WTC11 (cell line): ENCODE measurements around the gene WAC. TPM values are rescaled to one million over a fixed set of nuclear protein-coding genes. Genes with fewer than 3 reads are reported as not detected.

ENCODE experiments used
- ATAC-seq: fragments of 200-7000 bp; cut with Tn5 transposase; 2 replicates; pipeline ENCODE4 v1.10.0; 2021; ENCODE audit warnings: mild to moderate bottlenecking, moderate library complexity
- CTCF ChIA-PET: fragments of 300-600 bp; sonication (Branson Sonifier 250); formaldehyde crosslinking; loops from one replicate; lab custom pipeline; 2021; ENCODE audit warnings: antibody characterized with exemption; lab: Charles Lee
- POLR2A ChIA-PET: fragments of 350-600 bp; sonication (Branson Sonifier 250); formaldehyde crosslinking; loops from one replicate; lab custom pipeline; 2021; ENCODE audit warnings: antibody characterized with exemption; lab: Charles Lee
- DNase-seq: peaks from one replicate; pipeline ENCODE4 v3.0.0; 2021; ENCODE audit warnings: low spot score
- H3K27ac Mint-ChIP-seq: 2 replicates; pipeline ENCODE4 v1.8.0; 2021; ENCODE audit warnings: mixed read lengths
- H3K27me3 Mint-ChIP-seq: 2 replicates; pipeline ENCODE4 v1.8.0; 2021; ENCODE audit warnings: low read depth, mild to moderate bottlenecking, moderate library complexity, mixed read lengths
- H3K36me3 Mint-ChIP-seq: 2 replicates; pipeline ENCODE4 v1.8.0; 2021; ENCODE audit warnings: mixed read lengths
- H3K4me1 Mint-ChIP-seq: 2 replicates; pipeline ENCODE4 v1.8.0; 2022; ENCODE audit warnings: mixed read lengths
- H3K4me3 Mint-ChIP-seq: 2 replicates; pipeline ENCODE4 v1.8.0; 2021; ENCODE audit warnings: mild to moderate bottlenecking, moderate library complexity, mixed read lengths
- H3K9me3 Mint-ChIP-seq: 2 replicates; pipeline ENCODE4 v1.8.0; 2021; ENCODE audit warnings: mixed read lengths
- AR ChIP-seq: fragments of 250-450 bp; sonication (Bioruptor Pico); IDR thresholded peaks from 2 replicates; pipeline ENCODE4 v1.9.0; 2021; ENCODE audit warnings: mild to moderate bottlenecking
- CTCF ChIP-seq: fragments of 200-600 bp; IDR thresholded peaks from 2 replicates; pipeline ENCODE4 v1.8.0; 2022; ENCODE audit warnings: antibody characterized with exemption
- FOXP4 ChIP-seq: sonication (generic); formaldehyde crosslinking; IDR thresholded peaks from 2 replicates; pipeline ENCODE4 v1.8.0; 2022; ENCODE audit warnings: mild to moderate bottlenecking, missing genetic modification reagents
- MLX ChIP-seq: sonication (generic); formaldehyde crosslinking; IDR thresholded peaks from 2 replicates; pipeline ENCODE4 v1.8.1; 2023; ENCODE audit warnings: mild to moderate bottlenecking, missing genetic modification reagents, moderate library complexity
- NR2C2 ChIP-seq: sonication (generic); formaldehyde crosslinking; IDR thresholded peaks from 2 replicates; pipeline ENCODE4 v1.8.0; 2022; ENCODE audit warnings: mild to moderate bottlenecking, missing genetic modification reagents
- PRDM15 ChIP-seq: sonication (generic); formaldehyde crosslinking; IDR thresholded peaks from 2 replicates; pipeline ENCODE4 v1.8.0; 2022; ENCODE audit warnings: missing genetic modification reagents
- RORB ChIP-seq: fragments of 250-450 bp; sonication (Bioruptor Pico); IDR thresholded peaks from 2 replicates; pipeline ENCODE4 v1.9.0; 2021; ENCODE audit warnings: mild to moderate bottlenecking
- TCF7 ChIP-seq: sonication (generic); formaldehyde crosslinking; IDR thresholded peaks from 2 replicates; pipeline ENCODE4 v1.8.0; 2022; ENCODE audit warnings: mild to moderate bottlenecking, low read depth, missing genetic modification reagents, moderate library complexity
- TEAD4 ChIP-seq: sonication (generic); formaldehyde crosslinking; IDR thresholded peaks from 2 replicates; pipeline ENCODE4 v1.8.0; 2022; ENCODE audit warnings: mild to moderate bottlenecking, missing genetic modification reagents
- ZNF138 ChIP-seq: sonication (generic); formaldehyde crosslinking; conservative IDR thresholded peaks from 2 replicates; pipeline ENCODE4 v1.8.1; 2022; ENCODE audit warnings: mild to moderate bottlenecking, moderate library complexity, missing genetic modification reagents
- ZNF281 ChIP-seq: sonication (generic); formaldehyde crosslinking; IDR thresholded peaks from 2 replicates; pipeline ENCODE4 v1.8.0; 2023; ENCODE audit warnings: mild to moderate bottlenecking, missing genetic modification reagents
- ZNF396 ChIP-seq: fragments of 250-450 bp; sonication (Bioruptor Pico); IDR thresholded peaks from 2 replicates; pipeline ENCODE4 v1.8.0; 2021; ENCODE audit warnings: mild to moderate bottlenecking, moderate library complexity, borderline replicate concordance
- ZNF423 ChIP-seq: fragments of 250-450 bp; sonication (Bioruptor Pico); IDR thresholded peaks from 2 replicates; pipeline ENCODE4 v2.1.2; 2022; ENCODE audit warnings: mild to moderate bottlenecking, moderate library complexity
- total RNA-seq: library from RNA; stranded (reverse); gene quantifications from 3 replicates; pipeline ENCODE4 v1.2.3, GENCODE V29; 2021

Gene WAC
- total RNA-seq, 1 experiment from 2014 or later, result 108 TPM

- CTCF ChIA-PET, result interaction anchor here (0.6 kb wide), 1 partner anchor 49 kb away, joined by 3 read pairs; no protein-coding TSS in a partner anchor
- no peak for TF ChIP-seq PRDM15 (CRISPR knock-in tag)
- no peak for TF ChIP-seq RORB (CRISPR knock-in tag)
- no peak for TF ChIP-seq ZNF423 (CRISPR knock-in tag)
- no peak for TF ChIP-seq ZNF396 (CRISPR knock-in tag)
- no peak for TF ChIP-seq NR2C2 (CRISPR knock-in tag)
- TF ChIP-seq TCF7, result no peak
- Mint-ChIP-seq H3K27ac (peak overlapping the region; percentile 55; the same call in 1 of the 2 replicates), H3K4me3 (no peak overlapping the region), H3K4me1 (peaks cover 60% of the 10 kb centered on the region), H3K27me3 (no peaks in the 10 kb centered on the region), H3K36me3 (peaks cover 25% of the 10 kb centered on the region), H3K9me3 (no peaks in the 10 kb centered on the region)
- POLR2A ChIA-PET, result interaction anchor here (0.6 kb wide), 1 partner anchor 15 kb away, joined by 3 read pairs; no protein-coding TSS in a partner anchor
- ATAC-seq (no peak), DNase-seq (no peak)
These were observed 47.9 kb downstream of the WAC start for GRCh38 chr10:28580825-28581224.

GRCh38 chr10:28581916-28582315 lies 49.0 kb downstream of the WAC start:
- CTCF ChIA-PET, result no interaction called here
- POLR2A ChIA-PET, result interaction anchor here (0.6 kb wide), 1 partner anchor 8 kb away, joined by 5 read pairs; no protein-coding TSS in a partner anchor
- H3K4me3 Mint-ChIP-seq, result no peak overlapping the region
- peaks cover 66% of the 10 kb centered on the region for H3K4me1 Mint-ChIP-seq
- no peaks in the 10 kb centered on the region for H3K9me3 Mint-ChIP-seq
- peaks cover 27% of the 10 kb centered on the region for H3K36me3 Mint-ChIP-seq
- H3K27ac Mint-ChIP-seq, result peak overlapping the region; percentile 10; the same call in 1 of the 2 replicates
- no peak for DNase-seq
- TF ChIP-seq ZNF281 (CRISPR knock-in tag), result no peak
- TF ChIP-seq ZNF138, result no peak
- H3K27me3 Mint-ChIP-seq, result no peaks in the 10 kb centered on the region
- no peak for ATAC-seq

GRCh38 chr10:28585076-28585475 lies 52.2 kb downstream of the WAC start:
- ChIA-PET POLR2A (interaction anchor here (0.7 kb wide), 1 partner anchor 88 kb away, joined by 5 read pairs; no protein-coding TSS in a partner anchor), CTCF (no interaction called here)
- peaks cover 37% of the 10 kb centered on the region for H3K36me3 Mint-ChIP-seq
- no peaks in the 10 kb centered on the region for H3K9me3 Mint-ChIP-seq
- H3K4me3 Mint-ChIP-seq, result no peak overlapping the region
- no peak for TF ChIP-seq TCF7
- TF ChIP-seq TEAD4 (CRISPR knock-in tag), result no peak
- no peak for TF ChIP-seq CTCF
- no peak for TF ChIP-seq AR (CRISPR knock-in tag)
- TF ChIP-seq MLX, result no peak
- no peak for TF ChIP-seq FOXP4
- H3K4me1 Mint-ChIP-seq, result peaks cover 54% of the 10 kb centered on the region
- H3K27ac Mint-ChIP-seq, result peak overlapping the region; percentile 42
- ATAC-seq, result peak; percentile 60
- H3K27me3 Mint-ChIP-seq, result no peaks in the 10 kb centered on the region
- no peak for DNase-seq
